Glomerular visceral epithelial cell (primary cell): ENCODE data around the gene EML3.
"Not testable (repeated sequence)": the region's sequence is repeated elsewhere in the genome, so short reads cannot be mapped to it uniquely, and the experiment has no call there.

Experiments
- DNase-seq: peaks from one replicate; pipeline ENCODE4 v3.0.0-alpha.2; 2016; ENCODE audit errors: extremely low spot score

EML3 gene

GRCh38 chr11:62621567-62622470, 9.2 kb upstream of the EML3 start, which contains the start of gene B3GAT3:
TSS of gene B3GAT3 (minus strand) at chr11:62621986. CDS start at chr11:62621947, 39 bp downstream.
- peak; percentile 99 for DNase-seq

GRCh38 chr11:62621027-62621566, 8.5 kb upstream of the EML3 start:
- no peak for DNase-seq

GRCh38 chr11:62616957-62617356, 4.4 kb upstream of the EML3 start:
- not testable (repeated sequence) for DNase-seq

DNA sequence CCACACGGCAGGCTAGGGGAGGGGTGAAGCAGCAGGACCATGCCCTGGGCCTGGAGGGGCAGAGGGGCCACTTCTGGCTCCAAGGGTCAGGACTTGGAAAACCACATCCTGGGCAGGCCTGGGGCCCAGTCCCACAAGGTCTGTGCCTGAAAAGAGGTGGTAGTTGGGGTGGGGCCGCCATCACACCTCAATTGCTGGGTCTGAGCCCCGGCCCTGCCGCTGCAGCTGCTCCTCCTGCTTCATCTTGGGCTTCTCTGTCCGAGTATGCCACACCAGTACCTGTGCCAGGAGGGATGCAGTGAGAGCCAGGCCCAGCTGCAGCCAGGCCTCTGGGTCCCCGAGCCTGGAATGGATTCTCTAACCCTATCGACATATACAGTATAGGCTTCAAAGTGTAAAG, 2.9 kb upstream of the EML3 start:
- no peak for DNase-seq

DNA sequence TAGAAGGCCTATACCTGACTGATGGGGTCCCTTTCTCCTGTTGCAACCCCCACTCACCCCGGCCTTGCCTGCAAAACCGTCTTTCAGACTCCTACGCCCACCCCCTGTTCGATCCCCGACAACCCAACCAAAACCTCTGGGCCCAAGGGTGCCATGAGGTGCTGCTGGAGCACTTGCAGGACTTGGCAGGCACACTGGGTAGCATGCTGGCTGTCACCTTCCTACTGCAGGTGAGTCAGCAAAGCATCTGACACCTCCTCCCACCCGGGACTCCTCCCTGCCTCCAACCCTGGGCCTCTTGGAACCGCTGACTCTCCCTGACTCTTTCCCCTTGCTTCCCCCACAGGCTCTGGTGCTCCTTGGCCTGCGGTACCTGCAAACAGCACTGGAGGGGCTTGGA, 1.7 kb upstream of the EML3 start:
- DNase-seq = peak; percentile 31

DNA sequence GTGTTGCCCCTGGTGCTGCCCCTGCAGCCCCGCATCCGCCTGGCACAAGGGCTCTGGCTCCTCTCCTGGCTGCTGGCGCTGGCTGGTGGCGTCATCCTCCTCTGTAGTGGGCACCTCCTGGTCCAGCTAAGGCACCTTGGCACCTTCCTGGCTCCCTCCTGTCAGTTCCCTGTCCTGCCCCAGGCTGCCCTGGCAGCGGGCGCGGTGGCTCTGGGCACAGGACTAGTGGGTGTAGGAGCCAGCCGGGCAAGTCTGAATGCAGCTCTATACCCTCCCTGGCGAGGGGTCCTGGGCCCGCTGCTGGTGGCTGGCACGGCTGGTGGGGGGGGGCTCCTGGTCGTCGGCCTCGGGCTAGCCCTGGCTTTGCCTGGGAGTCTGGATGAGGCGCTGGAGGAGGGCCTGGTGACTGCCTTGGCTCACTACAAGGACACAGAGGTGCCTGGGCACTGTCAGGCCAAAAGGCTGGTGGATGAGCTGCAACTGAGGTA, 760 bp upstream of the EML3 start:
- no peak for DNase-seq

GRCh38 chr11:62611705-62612365, 740 bp downstream of the EML3 start:
- DNase-seq = peak; percentile 51

- DNase-seq = no peak
Observed at GRCh38 chr11:62610814-62611704, 1.5 kb downstream of the EML3 start.

GRCh38 chr11:62610403-62610802, 2.2 kb downstream of the EML3 start:
- no peak for DNase-seq

DNA sequence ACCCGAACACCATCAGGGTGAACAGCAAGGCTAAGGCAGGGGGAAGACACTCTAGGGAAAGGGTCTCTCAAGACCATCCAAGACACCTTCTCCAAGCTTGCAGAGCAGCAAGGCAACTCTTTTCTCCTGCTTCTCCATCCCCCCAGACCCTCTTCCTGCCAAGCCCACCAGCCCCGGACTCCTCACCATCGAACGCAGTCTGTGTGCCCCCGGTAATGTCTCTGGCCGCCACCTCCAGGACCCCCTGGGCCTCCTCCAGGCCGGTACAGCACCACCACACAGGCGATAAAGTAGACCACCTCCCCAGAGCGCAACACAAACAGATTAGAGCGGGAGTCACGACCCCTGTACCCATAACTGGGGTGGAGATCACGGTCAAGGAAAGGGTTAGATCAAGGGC, 3.8 kb downstream of the EML3 start:
- no peak for DNase-seq

DNA sequence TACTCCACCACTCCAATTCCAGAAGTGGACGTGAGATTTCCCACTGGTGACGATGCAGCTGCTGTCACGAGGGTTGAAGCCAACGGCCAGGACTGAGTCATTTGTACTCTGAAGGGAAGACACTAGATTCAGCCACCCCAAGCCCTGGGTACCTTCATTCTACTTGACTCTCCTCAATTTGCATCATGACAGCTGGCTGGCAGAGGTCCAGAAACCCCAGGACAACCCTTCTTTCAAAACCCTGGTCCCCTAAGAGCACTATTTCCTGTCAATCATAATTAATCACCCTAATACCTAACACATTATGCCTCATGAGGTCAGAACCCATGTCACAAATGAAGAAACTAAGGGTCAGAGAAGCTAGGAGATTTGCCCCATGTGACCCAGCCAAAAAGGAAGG, 4.9 kb downstream of the EML3 start:
- no peak for DNase-seq

- no peak for DNase-seq
Observed at GRCh38 chr11:62605902-62606301, 6.7 kb downstream of the EML3 start.

DNA sequence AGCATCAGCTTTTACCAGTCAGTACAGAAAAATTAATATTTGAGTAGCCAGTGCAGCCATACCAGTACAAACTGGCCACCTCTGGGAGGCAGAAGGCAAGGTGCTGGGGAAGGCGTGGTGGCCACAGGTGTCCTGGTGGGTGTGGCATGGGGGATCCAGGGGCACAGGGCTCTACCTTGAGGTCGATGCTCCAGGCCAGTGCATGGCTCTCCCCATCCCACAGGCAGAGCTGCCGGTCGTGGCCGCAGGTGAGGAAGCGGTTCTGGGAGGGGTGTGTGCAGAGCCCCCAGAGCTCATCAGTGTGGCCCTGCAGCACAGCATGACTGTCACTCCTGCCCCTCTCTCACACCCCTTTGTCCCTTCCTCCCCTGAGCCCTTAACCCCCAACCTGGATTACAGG, 7.1 kb downstream of the EML3 start:
- no peak for DNase-seq

DNA sequence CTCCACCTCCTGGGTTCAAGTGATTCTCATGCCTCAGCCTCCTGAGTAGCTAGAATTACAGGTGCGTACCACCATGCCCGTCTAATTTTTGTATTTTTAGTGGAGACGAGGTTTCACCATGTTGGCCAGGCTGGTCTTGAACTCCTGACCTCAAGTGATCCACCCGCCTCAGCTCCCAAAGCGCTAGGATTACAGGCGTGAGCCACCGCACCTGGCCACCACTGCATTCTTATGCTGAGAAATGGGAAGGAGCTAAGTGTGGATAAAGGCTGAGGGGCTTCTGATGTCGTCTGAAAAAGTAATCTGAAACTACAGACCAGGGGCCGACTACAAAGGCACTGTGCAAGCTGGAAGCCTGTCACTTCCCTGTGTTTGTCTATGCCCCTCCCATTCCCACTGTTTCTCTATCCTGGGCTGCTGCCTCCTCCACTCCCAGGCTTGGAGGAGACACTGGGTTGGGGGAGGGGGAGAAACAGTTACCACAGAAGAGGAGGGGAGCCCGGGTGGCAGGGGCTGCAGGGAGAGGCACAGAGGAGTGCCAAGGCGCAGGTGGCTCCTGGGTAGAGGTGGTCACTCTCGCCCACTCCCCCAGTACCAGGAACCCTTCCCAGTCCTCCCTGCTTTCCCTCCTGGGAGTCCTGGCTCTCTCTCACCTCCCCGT, 8.0 kb downstream of the EML3 start:
- no peak for DNase-seq

DNA sequence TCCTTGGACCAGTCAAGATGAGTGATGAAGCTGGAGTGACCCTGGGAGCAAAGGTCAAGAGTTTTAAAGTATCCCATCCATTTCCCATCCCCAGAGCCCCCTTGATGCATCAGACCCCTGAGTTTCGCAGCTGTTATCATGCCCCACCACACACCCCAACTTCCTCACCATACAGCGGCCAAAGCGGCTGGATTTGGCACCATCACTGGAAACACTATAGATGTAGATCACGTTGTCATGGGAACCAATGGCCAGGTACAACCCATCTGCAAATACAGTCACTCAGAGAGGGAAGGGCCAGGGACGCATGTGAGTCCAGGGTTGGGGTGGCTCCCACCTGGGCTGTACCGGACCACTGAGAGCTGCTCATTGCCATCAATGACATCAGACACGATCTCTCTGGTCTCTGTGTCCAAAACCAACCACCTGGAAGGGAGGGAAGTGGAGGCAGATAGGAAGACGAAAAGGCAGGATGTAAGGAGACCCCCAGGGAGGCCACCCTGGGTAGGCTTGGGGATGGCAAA, 8.7 kb downstream of the EML3 start:
- no peak for DNase-seq

GRCh38 chr11:62603072-62603408, 9.5 kb downstream of the EML3 start:
- DNase-seq = no peak

DNA sequence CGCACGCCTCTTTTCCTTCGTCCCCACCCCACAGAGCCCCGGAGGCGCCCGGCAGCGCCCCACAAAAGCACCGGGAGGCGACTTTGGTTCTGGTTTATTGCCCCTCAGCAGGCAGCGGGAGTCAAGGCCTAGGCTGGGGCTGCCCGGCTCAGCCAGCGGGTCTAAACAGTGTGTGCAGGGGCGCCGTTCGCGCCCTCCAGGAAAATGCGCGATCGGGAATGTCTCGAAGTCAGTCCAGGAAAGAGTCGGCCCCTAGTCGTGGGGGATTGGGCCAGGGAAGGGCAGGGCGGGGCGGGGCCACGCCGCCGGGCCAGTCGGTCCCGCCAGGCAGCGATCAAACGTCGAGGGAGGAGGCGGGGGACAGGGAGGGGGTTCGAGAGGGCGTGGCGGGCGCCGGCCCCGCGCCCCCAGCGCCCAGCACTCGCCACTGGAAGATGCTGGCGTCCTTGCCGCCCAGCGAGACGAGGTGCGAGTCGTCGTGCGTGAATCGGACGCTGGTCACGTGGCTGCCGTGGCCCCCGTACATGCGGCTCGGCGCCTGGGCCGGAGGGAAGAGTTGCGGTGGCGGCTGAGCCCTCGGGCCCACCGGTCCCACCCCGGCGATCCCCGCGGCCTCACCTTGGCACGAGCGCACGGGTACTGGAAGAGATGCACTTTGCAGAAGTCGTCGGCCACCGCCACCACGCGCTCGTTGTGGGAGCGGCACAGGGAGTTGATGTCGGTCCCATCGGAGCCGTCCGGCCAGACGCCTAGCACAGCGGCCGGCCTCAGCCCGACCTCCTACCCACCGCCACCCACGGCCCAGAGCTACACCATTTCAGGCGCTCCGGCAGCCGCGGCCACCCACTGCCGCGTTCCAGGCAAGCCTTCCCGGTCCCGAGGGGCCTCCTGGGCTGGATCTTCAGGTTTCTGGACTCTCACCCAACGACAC, 10.2 kb downstream of the EML3 start:
- DNase-seq = no peak

DNA sequence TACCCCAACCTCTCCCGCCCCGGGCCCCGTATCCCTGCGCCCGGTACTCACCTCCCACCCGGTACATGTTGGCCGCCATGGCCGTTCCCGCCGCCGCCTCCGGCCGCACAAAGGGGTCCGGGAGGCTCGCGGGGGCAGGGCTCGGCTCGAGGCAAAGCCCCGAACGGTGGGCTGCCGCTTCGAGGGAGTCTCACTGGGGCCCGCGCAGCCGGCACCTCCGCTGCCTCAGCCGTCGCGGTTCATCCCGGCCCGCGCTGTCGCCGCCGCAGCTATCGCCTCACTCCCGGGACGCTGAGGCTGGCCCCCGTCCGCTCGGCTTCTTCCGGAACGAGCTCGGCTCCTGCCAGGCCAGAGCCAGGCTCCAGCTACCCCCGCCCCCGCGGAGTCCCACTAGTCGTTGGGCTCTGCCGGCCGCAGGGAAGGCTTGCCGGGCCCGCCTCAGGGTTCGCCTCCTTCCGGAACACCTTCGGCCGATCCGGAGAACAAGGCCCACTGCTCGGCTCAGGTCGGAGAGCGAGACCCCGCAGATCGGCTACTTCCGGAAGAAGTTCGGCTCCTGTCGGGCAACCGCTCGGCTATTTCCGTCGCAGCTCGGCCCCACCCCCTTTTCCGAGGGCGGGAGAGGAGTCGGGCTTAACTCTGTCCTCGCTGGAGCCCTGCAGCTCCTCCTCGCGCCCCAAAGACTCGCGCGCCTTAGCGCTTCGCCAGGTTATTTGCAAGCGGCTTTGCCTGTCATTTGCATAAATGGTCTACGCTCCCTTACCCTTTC, 11.0 kb downstream of the EML3 start, which contains the start of gene MTA2:
MTA2 (minus strand) TSS at position 494 of the 769 bp plus-strand sequence; CDS start at position 79, 415 bp downstream.
- peak; percentile 98 for DNase-seq

- DNase-seq = peak; percentile 37
Observed at GRCh38 chr11:62601122-62601371, 11.5 kb downstream of the EML3 start.
